Stimulated activated CD4-positive, alpha-beta T cell treated with anti-CD3 and anti-CD28 coated beads, Interleukin-4, amount 100 ng/mL, for 4 hours (primary cell): Measurements from ENCODE around the gene PTPRM.

Source experiments
- DNase-seq, 2 experiments: peaks; one replicate each; pipeline ENCODE4 v3.0.0-alpha.2; 2020

The PTPRM gene

GRCh38 chr18:7630731-7631442, 63.8 kb downstream of the PTPRM start:
- DNase-seq, result no peak

- DNase-seq, result no peak
These were observed 65.3 kb downstream of the PTPRM start for GRCh38 chr18:7632152-7633098.

- DNase-seq, result no peak
These were observed 66.1 kb downstream of the PTPRM start for GRCh38 chr18:7633171-7633570.

- no peak for DNase-seq
These were observed 68.8 kb downstream of the PTPRM start for GRCh38 chr18:7635948-7636347.

- no peak for DNase-seq
These were observed 70.2 kb downstream of the PTPRM start for GRCh38 chr18:7637269-7637668.

- no peak for DNase-seq
These were observed 71.2 kb downstream of the PTPRM start for GRCh38 chr18:7638321-7638720.

- no peak for DNase-seq
These were observed 74.7 kb downstream of the PTPRM start for GRCh38 chr18:7641813-7642212.

- no peak for DNase-seq
These were observed 75.3 kb downstream of the PTPRM start for GRCh38 chr18:7642331-7642890.

GRCh38 chr18:7645756-7646155, 78.6 kb downstream of the PTPRM start:
- no peak for DNase-seq

- no peak for DNase-seq
These were observed 79.2 kb downstream of the PTPRM start for GRCh38 chr18:7646174-7646886.

- DNase-seq, result no peak
These were observed 80.4 kb downstream of the PTPRM start for GRCh38 chr18:7647500-7647899.

- DNase-seq, result no peak
These were observed 89.9 kb downstream of the PTPRM start for GRCh38 chr18:7657050-7657449.

- DNase-seq, result no peak
These were observed 90.8 kb downstream of the PTPRM start for GRCh38 chr18:7657937-7658336.

GRCh38 chr18:7658701-7659100, 91.6 kb downstream of the PTPRM start:
- no peak for DNase-seq

GRCh38 chr18:7661207-7661606, 94.1 kb downstream of the PTPRM start:
- no peak for DNase-seq

GRCh38 chr18:7662866-7663265, 95.8 kb downstream of the PTPRM start:
- DNase-seq, result no peak

- DNase-seq, result no peak
These were observed 96.5 kb downstream of the PTPRM start for GRCh38 chr18:7663366-7664312.

- no peak for DNase-seq
These were observed 99.2 kb downstream of the PTPRM start for GRCh38 chr18:7666195-7666776.

GRCh38 chr18:7668392-7668791, 101.3 kb downstream of the PTPRM start:
- no peak for DNase-seq

GRCh38 chr18:7669361-7669760, 102.2 kb downstream of the PTPRM start:
- no peak for DNase-seq

- DNase-seq, result no peak
These were observed 104.0 kb downstream of the PTPRM start for GRCh38 chr18:7671105-7671504.
